ENCODE measurements around the gene ANAPC10.
"Not testable (repeated sequence)": the region's sequence is repeated elsewhere in the genome, so short reads cannot be mapped to it uniquely, and the experiment has no call there.

Gene ANAPC10

DNA sequence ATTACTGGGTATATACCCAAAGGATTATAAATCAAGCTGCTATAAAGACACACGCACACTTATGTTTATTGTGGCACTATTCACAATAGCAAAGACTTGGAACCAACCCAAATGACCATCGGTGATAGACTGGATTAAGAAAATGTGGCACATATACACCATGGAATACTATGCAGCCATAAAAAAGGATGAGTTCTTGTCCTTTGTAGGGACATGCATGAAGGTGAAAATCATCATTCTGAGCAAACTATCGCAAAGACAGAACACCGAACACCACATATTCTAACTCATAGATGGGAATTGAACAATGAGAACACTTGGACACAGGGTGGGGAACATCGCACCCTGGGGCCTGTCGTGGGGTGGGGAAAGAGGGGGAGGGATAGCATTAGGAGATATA is 87.7 kb downstream of the ANAPC10 start:
- DNase-seq (ENCODE audit: low read depth in 1 of 2, low spot score in 1 of 2), result not testable (repeated sequence)

GRCh38 chr4:145003675-145004074 is 94.3 kb downstream of the ANAPC10 start:
- no peak for DNase-seq (ENCODE audit: low read depth in 1 of 2, low spot score in 1 of 2)

DNA sequence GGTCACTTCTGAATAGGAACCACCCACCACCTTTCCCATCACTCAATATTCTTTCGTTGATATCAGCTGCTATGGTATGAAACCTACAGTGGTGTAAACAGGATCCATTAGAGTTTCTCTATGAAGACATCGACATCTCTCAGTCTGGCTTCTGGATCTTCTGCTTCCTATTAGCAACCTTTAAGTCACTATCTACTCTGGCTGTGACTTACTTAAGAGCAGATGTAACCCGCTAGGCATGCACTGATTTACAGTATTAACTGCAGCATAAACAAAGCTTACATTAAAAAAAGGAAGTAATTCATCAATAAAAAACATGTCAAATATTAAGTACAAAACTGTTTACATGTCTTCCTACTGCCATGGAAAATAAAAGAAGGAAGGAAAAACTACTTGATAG is 96.4 kb downstream of the ANAPC10 start:
- no peak for DNase-seq (ENCODE audit: low read depth in 1 of 2, low spot score in 1 of 2)

- DNase-seq (ENCODE audit: low read depth in 1 of 2, low spot score in 1 of 2), result not testable (repeated sequence)
These were observed 97.3 kb downstream of the ANAPC10 start for GRCh38 chr4:145000656-145001055.

DNA sequence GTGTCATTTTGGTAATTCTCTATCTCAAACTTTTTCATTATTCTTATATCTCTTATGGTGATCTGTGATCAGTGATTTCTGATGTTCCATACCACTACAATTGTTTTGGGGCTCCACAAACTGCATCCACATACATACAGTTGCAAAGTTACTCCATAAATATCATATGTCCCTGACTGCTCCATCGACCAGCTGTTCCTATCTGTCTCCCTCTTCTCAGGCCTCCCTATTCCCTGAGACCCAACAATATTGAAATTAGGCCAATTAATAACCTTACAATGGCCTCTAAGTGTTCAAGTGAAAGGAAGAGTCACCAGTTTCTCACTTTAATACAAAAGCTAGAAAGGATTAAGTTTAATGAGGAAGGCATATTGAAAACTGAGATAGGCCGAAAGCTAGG is 108.7 kb downstream of the ANAPC10 start:
- DNase-seq (ENCODE audit: low read depth in 1 of 2, low spot score in 1 of 2), result no peak

GRCh38 chr4:144985531-144985930 is 112.5 kb downstream of the ANAPC10 start:
- no peak for DNase-seq (ENCODE audit: low read depth in 1 of 2, low spot score in 1 of 2)

DNA sequence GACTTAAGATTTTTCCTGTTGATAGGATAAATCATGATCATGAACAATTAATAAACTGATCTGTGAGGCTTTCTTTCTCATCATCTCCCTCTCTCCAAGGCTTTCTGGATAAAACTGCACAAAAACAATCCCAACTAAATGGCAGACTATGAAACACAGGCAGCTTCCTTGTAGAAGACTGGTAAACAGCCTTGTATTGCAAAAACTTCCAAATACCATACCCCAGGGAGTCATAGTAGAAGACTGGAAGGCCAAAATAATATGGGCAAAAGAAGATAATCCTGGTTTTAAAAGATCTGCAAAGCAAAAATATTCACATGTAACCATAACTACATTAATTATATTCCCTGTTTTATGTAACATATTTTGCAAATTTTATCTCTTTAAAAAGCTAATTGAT is 113.0 kb downstream of the ANAPC10 start:
- no peak for DNase-seq (ENCODE audit: low read depth in 1 of 2, low spot score in 1 of 2)

- no peak for DNase-seq (ENCODE audit: low read depth in 1 of 2, low spot score in 1 of 2)
These were observed 113.8 kb downstream of the ANAPC10 start for GRCh38 chr4:144984241-144984640.

GRCh38 chr4:144975718-144976117 is 122.3 kb downstream of the ANAPC10 start:
- DNase-seq (ENCODE audit: low read depth in 1 of 2, low spot score in 1 of 2), result no peak

GRCh38 chr4:144970597-144970996 is 127.4 kb downstream of the ANAPC10 start:
- no peak for DNase-seq (ENCODE audit: low read depth in 1 of 2, low spot score in 1 of 2)

GRCh38 chr4:144969821-144970220 is 128.2 kb downstream of the ANAPC10 start:
- DNase-seq (ENCODE audit: low read depth in 1 of 2, low spot score in 1 of 2), result no peak

DNA sequence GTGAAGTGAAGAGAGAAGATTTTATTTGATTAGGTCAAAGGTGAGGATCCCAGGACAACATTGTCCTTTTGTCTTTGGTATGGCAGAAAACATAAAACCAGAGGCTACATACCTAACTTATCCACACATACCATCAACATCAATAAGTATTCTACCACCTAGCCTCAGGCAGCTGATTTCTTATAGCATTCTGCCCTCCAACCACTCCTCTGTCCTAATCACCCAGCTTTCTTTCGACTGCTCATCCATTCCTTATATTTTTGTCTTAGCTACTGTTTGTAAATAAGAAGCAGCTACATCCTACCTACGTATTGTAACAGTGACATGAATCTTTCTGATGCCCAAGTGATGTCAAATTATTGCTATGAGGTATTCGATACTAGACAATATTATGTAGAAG is 129.4 kb downstream of the ANAPC10 start:
- DNase-seq (ENCODE audit: low read depth in 1 of 2, low spot score in 1 of 2), result no peak

GRCh38 chr4:144967161-144967560 is 130.8 kb downstream of the ANAPC10 start:
- DNase-seq (ENCODE audit: low read depth in 1 of 2, low spot score in 1 of 2), result no peak

- DNase-seq (ENCODE audit: low read depth in 1 of 2, low spot score in 1 of 2), result no peak
These were observed 135.7 kb downstream of the ANAPC10 start for GRCh38 chr4:144962300-144962699.

DNA sequence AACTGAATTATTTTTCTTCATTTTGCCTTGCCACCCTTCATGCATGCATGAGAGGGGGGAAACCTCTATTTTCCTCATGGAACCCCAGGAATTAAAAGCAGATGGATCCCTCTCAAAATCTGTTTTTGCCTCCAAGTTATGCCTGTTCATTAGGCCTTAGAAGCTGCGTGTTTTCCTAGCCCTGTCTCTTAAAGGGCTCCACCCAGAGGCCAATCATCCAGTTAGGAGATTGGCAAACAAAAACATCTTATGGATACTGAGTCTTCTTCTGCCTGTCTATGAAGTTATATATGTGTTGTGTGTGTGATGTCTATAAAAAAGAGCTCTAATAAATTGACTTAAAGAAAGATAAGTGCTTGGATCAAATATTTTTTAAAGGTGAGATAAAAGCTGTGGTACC is 142.9 kb downstream of the ANAPC10 start:
- DNase-seq (ENCODE audit: low read depth in 1 of 2, low spot score in 1 of 2), result no peak

DNA sequence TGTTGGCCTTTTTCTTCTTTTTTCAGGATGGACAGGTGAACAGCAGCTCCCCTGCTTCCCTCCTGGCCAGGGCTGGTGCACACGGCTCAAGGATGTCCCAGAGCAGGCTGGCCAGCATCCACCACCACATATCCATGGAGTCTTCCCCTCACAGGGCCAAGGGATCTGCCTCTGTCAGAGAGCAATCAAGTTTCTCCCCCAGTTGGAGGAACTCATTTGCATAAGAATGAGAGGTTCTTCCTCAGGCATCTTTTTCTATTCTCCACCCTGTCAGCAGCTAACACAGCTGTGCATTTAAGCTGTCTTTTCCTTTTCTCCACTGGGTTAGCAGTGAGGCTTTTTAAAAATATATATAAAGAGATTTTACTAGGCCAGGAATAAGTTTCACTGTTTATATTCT is 143.8 kb downstream of the ANAPC10 start:
- DNase-seq (ENCODE audit: low read depth in 1 of 2, low spot score in 1 of 2), result no peak

DNA sequence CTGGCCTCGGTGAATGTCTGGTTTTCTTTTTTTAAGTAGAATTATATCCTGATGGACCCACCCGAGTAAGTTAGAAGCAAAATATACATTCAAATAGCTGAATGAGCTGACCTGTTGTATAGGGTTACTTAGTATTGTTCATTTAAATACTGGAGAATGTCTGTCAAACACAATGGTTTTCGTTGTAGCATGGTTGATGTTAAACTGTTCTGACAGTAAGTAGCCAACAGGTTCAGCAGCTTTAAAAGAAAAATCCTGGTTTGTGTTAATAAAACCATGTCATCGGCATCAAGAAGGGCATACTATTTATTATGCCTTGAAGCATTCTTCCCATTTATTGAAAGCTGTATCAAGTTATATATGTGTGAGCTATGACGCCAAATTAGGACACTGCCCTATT is 149.6 kb downstream of the ANAPC10 start:
- DNase-seq (ENCODE audit: low read depth in 1 of 2, low spot score in 1 of 2), result no peak

GRCh38 chr4:144948009-144948408 is 150.0 kb downstream of the ANAPC10 start:
- no peak for DNase-seq (ENCODE audit: low read depth in 1 of 2, low spot score in 1 of 2)

All from stimulated activated CD4-positive, alpha-beta T cell treated with anti-CD3 and anti-CD28 coated beads, Interleukin-15, amount 100 ng/mL, for 1 hour (primary cell).